HL-60 (cell line): Measurements from ENCODE around the gene GMDS.

Experiments used
- POLR2AphosphoS5 ChIP-seq: IDR thresholded peaks from 2 replicates; pipeline ENCODE4 v1.6.1; 2012; ENCODE audit warnings: low read depth
- SPI1 ChIP-seq: IDR thresholded peaks from 2 replicates; pipeline ENCODE4 v1.6.1; 2012; ENCODE audit warnings: low read depth, mild to moderate bottlenecking, borderline replicate concordance
- TF ChIP-seq, protein P1 (sequence below): IDR thresholded peaks from one replicate; pipeline ENCODE4 v1.5.1; 2011; ENCODE audit warnings: low read length, control low read depth, inconsistent platforms; ENCODE audit not compliant: insufficient read depth

DNA sequence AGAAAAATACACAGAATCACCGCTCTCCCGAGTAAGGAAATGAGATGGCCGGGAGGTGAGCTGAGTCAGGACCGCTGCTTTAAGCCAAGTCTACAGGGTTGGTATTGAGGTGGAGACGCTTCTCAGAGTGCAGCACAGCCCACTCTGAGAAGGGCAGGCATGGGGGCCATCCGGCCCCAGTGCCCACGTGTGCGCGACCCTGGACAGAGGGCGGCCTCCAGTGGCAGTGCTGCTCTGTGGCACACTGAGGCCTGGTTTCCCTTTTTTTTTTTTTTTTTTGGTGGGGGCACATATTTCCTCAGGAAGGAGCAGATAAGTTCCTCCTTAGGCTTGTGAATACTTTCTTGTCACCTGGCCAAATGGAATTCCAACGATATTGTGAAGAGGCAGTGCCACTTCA, 546.9 kb downstream of the GMDS start:
- TF ChIP-seq, protein P1, sequence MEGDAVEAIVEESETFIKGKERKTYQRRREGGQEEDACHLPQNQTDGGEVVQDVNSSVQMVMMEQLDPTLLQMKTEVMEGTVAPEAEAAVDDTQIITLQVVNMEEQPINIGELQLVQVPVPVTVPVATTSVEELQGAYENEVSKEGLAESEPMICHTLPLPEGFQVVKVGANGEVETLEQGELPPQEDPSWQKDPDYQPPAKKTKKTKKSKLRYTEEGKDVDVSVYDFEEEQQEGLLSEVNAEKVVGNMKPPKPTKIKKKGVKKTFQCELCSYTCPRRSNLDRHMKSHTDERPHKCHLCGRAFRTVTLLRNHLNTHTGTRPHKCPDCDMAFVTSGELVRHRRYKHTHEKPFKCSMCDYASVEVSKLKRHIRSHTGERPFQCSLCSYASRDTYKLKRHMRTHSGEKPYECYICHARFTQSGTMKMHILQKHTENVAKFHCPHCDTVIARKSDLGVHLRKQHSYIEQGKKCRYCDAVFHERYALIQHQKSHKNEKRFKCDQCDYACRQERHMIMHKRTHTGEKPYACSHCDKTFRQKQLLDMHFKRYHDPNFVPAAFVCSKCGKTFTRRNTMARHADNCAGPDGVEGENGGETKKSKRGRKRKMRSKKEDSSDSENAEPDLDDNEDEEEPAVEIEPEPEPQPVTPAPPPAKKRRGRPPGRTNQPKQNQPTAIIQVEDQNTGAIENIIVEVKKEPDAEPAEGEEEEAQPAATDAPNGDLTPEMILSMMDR: no peak
- TF ChIP-seq POLR2AphosphoS5 (no peak), SPI1 (no peak)
